Measurements from ENCODE around the gene ANKRD65.
A peak's percentile ranks its signal among the peaks of the same experiment; 100 is the strongest.

The ANKRD65 gene

GRCh38 chr1:1399872-1400575 lies 21.1 kb downstream of the ANKRD65 start:
- Histone ChIP-seq H3K36me3 (ENCODE audit: control insufficient read depth in 2 of 2, insufficient read depth in 2 of 2, low read length in 2 of 2) (peaks cover 33 to 40% of the 10 kb centered on the region in 2 donors), H3K27me3 (ENCODE audit: control insufficient read depth in 1 of 2, insufficient read depth in 2 of 2, low read length in 2 of 2) (no peaks in the 10 kb centered on the region), H3K4me1 (ENCODE audit: control insufficient read depth, insufficient read depth, low read length) (peaks cover 38% of the 10 kb centered on the region), H3K27ac (ENCODE audit: low read length) (peak overlapping the region; percentile 76), H3K9me3 (ENCODE audit: control insufficient read depth in 2 of 2, low read length in 2 of 2) (no peaks in the 10 kb centered on the region), H3K4me3 (ENCODE audit: low read length in 2 of 2) (peak overlapping the region; percentile 64 to 93), H3K9ac (ENCODE audit: low read length in 2 of 2) (peak overlapping the region; percentile 87 to 90)

- Histone ChIP-seq H3K27ac (ENCODE audit: low read length) (peak within 1 kb of the TSS; percentile 76), H3K9me3 (ENCODE audit: control insufficient read depth in 2 of 2, low read length in 2 of 2) (no peaks in the 10 kb centered on the region), H3K36me3 (ENCODE audit: control insufficient read depth in 2 of 2, insufficient read depth in 2 of 2, low read length in 2 of 2) (peaks cover 34 to 39% of the 10 kb centered on the region in 2 donors), H3K4me3 (ENCODE audit: low read length in 2 of 2) (peak within 1 kb of the TSS; percentile 91 to 93), H3K27me3 (ENCODE audit: control insufficient read depth in 1 of 2, insufficient read depth in 2 of 2, low read length in 2 of 2) (no peaks in the 10 kb centered on the region), H3K4me1 (ENCODE audit: control insufficient read depth, insufficient read depth, low read length) (peaks cover 38% of the 10 kb centered on the region), H3K9ac (ENCODE audit: low read length in 2 of 2) (peak within 1 kb of the TSS; percentile 90 to 91)
Measured at GRCh38 chr1:1399187-1399871, 21.7 kb downstream of the ANKRD65 start, which contains the start of gene CCNL2. CCNL2 (minus strand) TSS chr1:1399335; CDS start chr1:1399306, 29 bp downstream.

DNA sequence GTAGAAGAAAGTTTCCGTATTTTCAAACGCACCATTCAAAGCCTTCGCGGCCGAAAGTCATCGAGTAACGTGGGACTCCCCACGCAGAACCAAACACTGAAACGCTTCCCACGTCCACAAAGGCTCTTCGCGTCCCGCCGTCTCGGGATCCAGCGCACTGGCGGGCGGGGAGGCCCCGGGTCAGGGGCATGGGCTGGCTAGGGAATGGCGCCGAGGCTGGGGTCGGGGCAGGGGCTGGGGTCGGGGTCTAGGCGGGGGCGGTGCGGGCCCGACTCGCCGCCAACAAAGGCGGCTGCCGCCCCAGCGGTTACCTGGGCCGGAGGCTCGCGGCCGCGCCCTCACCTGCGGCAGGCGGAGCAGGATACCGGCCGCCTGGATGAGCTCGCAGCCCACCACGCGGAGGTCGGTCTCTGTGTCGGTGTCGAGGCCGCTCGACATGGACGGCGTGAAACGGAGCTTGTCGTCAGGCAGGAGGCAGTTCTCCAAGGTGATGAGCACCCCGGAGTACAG lies 22.3 kb downstream of the ANKRD65 start:
- Histone ChIP-seq H3K4me3 (ENCODE audit: low read length in 2 of 2) (peak overlapping the region; percentile 91 to 93), H3K9ac (ENCODE audit: low read length in 2 of 2) (peak overlapping the region; percentile 78 to 91), H3K36me3 (ENCODE audit: control insufficient read depth in 2 of 2, insufficient read depth in 2 of 2, low read length in 2 of 2) (peaks cover 38 to 42% of the 10 kb centered on the region in 2 donors), H3K27me3 (ENCODE audit: control insufficient read depth in 1 of 2, insufficient read depth in 2 of 2, low read length in 2 of 2) (no peaks in the 10 kb centered on the region), H3K9me3 (ENCODE audit: control insufficient read depth in 2 of 2, low read length in 2 of 2) (no peaks in the 10 kb centered on the region), H3K4me1 (ENCODE audit: control insufficient read depth, insufficient read depth, low read length) (peaks cover 38% of the 10 kb centered on the region), H3K27ac (ENCODE audit: low read length) (peak overlapping the region; percentile 67)

- Histone ChIP-seq H3K4me1 (ENCODE audit: control insufficient read depth, insufficient read depth, low read length) (peaks cover 38% of the 10 kb centered on the region), H3K27me3 (ENCODE audit: control insufficient read depth in 1 of 2, insufficient read depth in 2 of 2, low read length in 2 of 2) (no peaks in the 10 kb centered on the region), H3K4me3 (ENCODE audit: low read length in 2 of 2) (peak overlapping the region; percentile 91 to 93), H3K9ac (ENCODE audit: low read length in 2 of 2) (peak overlapping the region; percentile 72 to 78), H3K36me3 (ENCODE audit: control insufficient read depth in 2 of 2, insufficient read depth in 2 of 2, low read length in 2 of 2) (peaks cover 43 to 48% of the 10 kb centered on the region in 2 donors), H3K27ac (ENCODE audit: low read length) (no peak overlapping the region), H3K9me3 (ENCODE audit: control insufficient read depth in 2 of 2, low read length in 2 of 2) (no peaks in the 10 kb centered on the region)
Measured at GRCh38 chr1:1397839-1398523, 23.1 kb downstream of the ANKRD65 start.

DNA sequence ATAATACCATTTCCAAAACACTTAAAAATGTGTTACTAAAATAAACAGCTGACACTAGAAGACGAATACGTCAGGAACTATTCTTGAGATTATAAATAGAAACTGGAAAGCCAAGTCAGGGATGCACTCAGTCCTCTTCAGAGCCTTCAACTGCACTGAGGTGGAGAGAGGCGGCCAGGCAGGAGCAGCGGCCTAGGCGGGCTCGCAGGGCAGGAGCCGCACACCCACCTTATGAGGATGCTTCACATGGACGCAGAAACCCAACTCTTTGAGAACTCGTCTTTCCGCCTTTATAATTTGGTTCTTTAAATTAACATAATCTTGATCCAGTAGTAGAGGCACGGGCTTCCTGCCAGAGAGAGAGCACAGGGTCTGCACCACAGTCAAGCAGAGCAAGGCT lies 25.9 kb downstream of the ANKRD65 start:
- Histone ChIP-seq H3K4me3 (ENCODE audit: low read length in 2 of 2) (no peak overlapping the region), H3K36me3 (ENCODE audit: control insufficient read depth in 2 of 2, insufficient read depth in 2 of 2, low read length in 2 of 2) (peaks cover 54 to 60% of the 10 kb centered on the region in 2 donors), H3K27ac (ENCODE audit: low read length) (no peak overlapping the region), H3K4me1 (ENCODE audit: control insufficient read depth, insufficient read depth, low read length) (peaks cover 28% of the 10 kb centered on the region), H3K27me3 (ENCODE audit: control insufficient read depth in 1 of 2, insufficient read depth in 2 of 2, low read length in 2 of 2) (no peaks in the 10 kb centered on the region), H3K9ac (ENCODE audit: low read length in 2 of 2) (no peak overlapping the region), H3K9me3 (ENCODE audit: control insufficient read depth in 2 of 2, low read length in 2 of 2) (no peaks in the 10 kb centered on the region)

DNA sequence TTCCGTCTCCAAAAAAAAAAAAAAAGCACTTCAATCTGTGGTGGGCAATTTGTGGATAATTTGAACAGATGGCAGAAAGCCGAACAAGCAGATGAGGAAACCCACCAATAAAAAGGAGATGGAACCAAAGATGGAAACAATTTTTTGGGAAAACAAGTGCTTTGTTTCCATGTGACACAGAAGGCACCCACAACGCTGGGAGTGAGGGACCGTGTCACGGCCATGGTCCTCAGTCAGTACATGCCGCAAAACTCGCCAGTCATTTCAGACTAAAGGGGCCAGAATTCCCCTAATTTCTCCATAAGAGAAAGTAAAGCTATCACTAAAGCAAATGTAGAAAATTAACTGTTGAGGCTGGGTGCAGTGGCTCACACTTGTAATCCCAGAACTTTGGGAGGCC lies 27.0 kb downstream of the ANKRD65 start:
- no peak overlapping the region for H3K4me3 ChIP-seq (ENCODE audit: low read length in 2 of 2)
- no peaks in the 10 kb centered on the region for H3K27me3 ChIP-seq (ENCODE audit: control insufficient read depth in 1 of 2, insufficient read depth in 2 of 2, low read length in 2 of 2)
- H3K9ac ChIP-seq (ENCODE audit: low read length in 2 of 2): no peak overlapping the region
- H3K36me3 ChIP-seq (ENCODE audit: control insufficient read depth in 2 of 2, insufficient read depth in 2 of 2, low read length in 2 of 2): peaks cover 62 to 70% of the 10 kb centered on the region in 2 donors
- peaks cover 20% of the 10 kb centered on the region for H3K4me1 ChIP-seq (ENCODE audit: control insufficient read depth, insufficient read depth, low read length)
- no peak overlapping the region for H3K27ac ChIP-seq (ENCODE audit: low read length)
- no peaks in the 10 kb centered on the region for H3K9me3 ChIP-seq (ENCODE audit: control insufficient read depth in 2 of 2, low read length in 2 of 2)

DNA sequence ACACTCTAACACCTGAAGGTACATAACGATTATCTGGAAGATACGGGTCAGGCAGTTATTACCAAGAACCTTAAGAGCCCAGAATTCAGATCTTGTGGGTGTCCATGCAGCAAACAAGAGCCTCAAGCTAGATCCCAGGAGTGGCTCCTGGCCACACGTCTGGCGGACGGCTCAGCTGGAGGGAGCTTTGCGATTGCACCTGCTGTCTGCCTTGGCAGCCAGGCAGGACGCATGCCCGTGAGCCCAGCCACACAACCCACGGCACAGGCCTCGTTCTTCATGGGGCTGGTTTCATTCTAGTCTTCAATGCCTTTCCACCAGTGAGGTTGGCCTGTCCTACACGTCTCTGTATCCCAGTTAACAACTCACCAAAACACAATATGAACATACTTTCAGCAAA lies 27.6 kb downstream of the ANKRD65 start:
- H3K27ac ChIP-seq (ENCODE audit: low read length): no peak overlapping the region
- peaks cover 62 to 71% of the 10 kb centered on the region in 2 donors for H3K36me3 ChIP-seq (ENCODE audit: control insufficient read depth in 2 of 2, insufficient read depth in 2 of 2, low read length in 2 of 2)
- H3K27me3 ChIP-seq (ENCODE audit: control insufficient read depth in 1 of 2, insufficient read depth in 2 of 2, low read length in 2 of 2): no peaks in the 10 kb centered on the region
- H3K4me3 ChIP-seq (ENCODE audit: low read length in 2 of 2): no peak overlapping the region
- no peak overlapping the region for H3K9ac ChIP-seq (ENCODE audit: low read length in 2 of 2)
- peaks cover 19% of the 10 kb centered on the region for H3K4me1 ChIP-seq (ENCODE audit: control insufficient read depth, insufficient read depth, low read length)
- no peaks in the 10 kb centered on the region for H3K9me3 ChIP-seq (ENCODE audit: control insufficient read depth in 2 of 2, low read length in 2 of 2)

GRCh38 chr1:1393014-1393413 lies 28.1 kb downstream of the ANKRD65 start:
- Histone ChIP-seq H3K4me3 (ENCODE audit: low read length in 2 of 2) (no peak overlapping the region), H3K36me3 (ENCODE audit: control insufficient read depth in 2 of 2, insufficient read depth in 2 of 2, low read length in 2 of 2) (peaks cover 63 to 73% of the 10 kb centered on the region in 2 donors), H3K27ac (ENCODE audit: low read length) (no peak overlapping the region), H3K9ac (ENCODE audit: low read length in 2 of 2) (no peak overlapping the region), H3K27me3 (ENCODE audit: control insufficient read depth in 1 of 2, insufficient read depth in 2 of 2, low read length in 2 of 2) (no peaks in the 10 kb centered on the region), H3K9me3 (ENCODE audit: control insufficient read depth in 2 of 2, low read length in 2 of 2) (no peaks in the 10 kb centered on the region), H3K4me1 (ENCODE audit: control insufficient read depth, insufficient read depth, low read length) (peaks cover 14% of the 10 kb centered on the region)

DNA sequence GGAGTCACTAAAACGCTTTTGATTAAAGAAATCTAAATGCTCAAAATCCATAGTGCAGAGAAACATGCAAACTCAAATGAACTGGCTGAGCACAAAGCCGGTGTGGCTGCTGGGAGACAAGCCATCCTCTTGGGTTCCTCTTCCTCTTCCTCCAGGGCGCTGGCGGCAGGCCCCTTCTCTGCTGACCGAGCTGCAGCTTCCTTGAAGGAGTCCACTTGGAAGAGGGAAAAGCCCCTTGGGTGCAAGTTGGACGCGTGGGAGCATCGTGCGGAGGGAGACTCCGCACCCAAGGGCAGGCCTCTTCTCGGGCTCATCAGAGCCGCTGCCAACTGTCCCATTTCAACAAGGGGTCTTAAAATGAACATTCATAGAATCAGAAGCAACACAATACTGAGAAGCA lies 29.9 kb downstream of the ANKRD65 start:
- Histone ChIP-seq H3K4me1 (ENCODE audit: control insufficient read depth, insufficient read depth, low read length) (peaks cover 7% of the 10 kb centered on the region), H3K36me3 (ENCODE audit: control insufficient read depth in 2 of 2, insufficient read depth in 2 of 2, low read length in 2 of 2) (peaks cover 71 to 80% of the 10 kb centered on the region in 2 donors), H3K27ac (ENCODE audit: low read length) (no peak overlapping the region), H3K4me3 (ENCODE audit: low read length in 2 of 2) (no peak overlapping the region), H3K9ac (ENCODE audit: low read length in 2 of 2) (no peak overlapping the region), H3K9me3 (ENCODE audit: control insufficient read depth in 2 of 2, low read length in 2 of 2) (no peaks in the 10 kb centered on the region), H3K27me3 (ENCODE audit: control insufficient read depth in 1 of 2, insufficient read depth in 2 of 2, low read length in 2 of 2) (no peaks in the 10 kb centered on the region)

GRCh38 chr1:1390675-1391074 lies 30.4 kb downstream of the ANKRD65 start:
- no peaks in the 10 kb centered on the region for H3K27me3 ChIP-seq (ENCODE audit: control insufficient read depth in 1 of 2, insufficient read depth in 2 of 2, low read length in 2 of 2)
- H3K9ac ChIP-seq (ENCODE audit: low read length in 2 of 2): no peak overlapping the region
- peaks cover 76 to 85% of the 10 kb centered on the region in 2 donors for H3K36me3 ChIP-seq (ENCODE audit: control insufficient read depth in 2 of 2, insufficient read depth in 2 of 2, low read length in 2 of 2)
- no peak overlapping the region for H3K27ac ChIP-seq (ENCODE audit: low read length)
- no peaks in the 10 kb centered on the region for H3K9me3 ChIP-seq (ENCODE audit: control insufficient read depth in 2 of 2, low read length in 2 of 2)
- H3K4me3 ChIP-seq (ENCODE audit: low read length in 2 of 2): no peak overlapping the region
- H3K4me1 ChIP-seq (ENCODE audit: control insufficient read depth, insufficient read depth, low read length): peaks cover 6% of the 10 kb centered on the region
